Middle frontal gyrus (tissue), 1 donor: ENCODE results near the gene SLC38A9.

Experiments used
- DNase-seq: peaks from one replicate; pipeline ENCODE4 v3.0.0-alpha.2; 2015; ENCODE audit warnings: low spot score; ENCODE audit errors: extremely low spot score

The SLC38A9 gene

DNA sequence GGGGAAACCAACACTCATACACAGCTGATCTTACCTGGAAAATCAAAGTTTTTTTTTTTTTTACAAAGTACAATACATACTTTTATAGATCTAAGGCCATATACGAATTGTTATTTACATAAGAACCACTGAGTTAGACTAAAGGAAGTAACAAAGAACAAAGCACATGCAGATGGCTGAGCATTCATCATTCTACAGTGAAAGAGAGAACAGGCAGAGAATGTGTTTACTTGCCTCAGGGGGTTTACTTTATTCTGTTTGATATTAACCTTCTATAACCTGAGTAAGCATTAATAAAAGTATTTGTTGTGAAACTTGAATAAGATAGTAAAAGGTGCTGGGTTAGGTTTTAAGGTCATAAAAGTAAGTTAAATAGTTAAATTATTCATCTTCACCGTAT lies 54.7 kb downstream of the SLC38A9 start:
- no peak for DNase-seq

DNA sequence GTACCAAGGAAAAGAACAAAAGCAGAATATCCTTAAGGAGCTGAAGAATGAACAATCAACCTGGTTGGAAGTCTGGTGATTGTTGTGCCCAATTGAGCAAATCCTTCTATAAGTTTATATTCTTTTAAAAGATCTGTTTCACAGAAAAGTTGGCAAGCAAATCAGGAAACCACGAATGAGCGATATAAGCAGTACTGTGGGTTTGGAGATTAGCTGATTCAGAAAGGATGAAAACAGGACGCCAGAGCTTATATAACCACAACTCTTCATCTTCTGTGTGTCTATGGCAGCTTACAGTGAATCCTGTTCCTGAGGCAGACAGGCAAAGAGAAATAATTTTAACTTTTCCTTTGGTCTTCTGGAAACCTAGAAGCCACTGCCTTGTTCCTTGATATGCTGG lies 61.7 kb downstream of the SLC38A9 start:
- no peak for DNase-seq

DNA sequence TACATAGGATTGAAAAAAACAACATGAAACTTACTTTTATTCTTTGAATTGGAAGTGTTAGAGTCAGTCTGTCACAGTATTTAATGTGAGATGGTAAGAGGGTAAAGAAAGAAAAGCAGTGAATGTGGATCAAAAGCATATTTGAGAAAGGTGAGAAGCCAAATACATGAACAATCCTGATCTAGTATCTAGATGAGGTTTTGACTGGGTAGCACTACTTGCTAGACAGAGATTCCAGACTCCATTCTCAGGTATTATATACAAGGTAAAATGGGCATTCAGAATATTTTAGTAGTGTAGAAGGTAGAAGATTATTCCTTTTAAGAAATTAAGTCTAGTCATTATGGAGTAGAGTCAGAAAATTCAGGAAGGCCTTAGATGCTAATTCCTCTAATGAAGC lies 62.2 kb downstream of the SLC38A9 start:
- DNase-seq, result no peak

DNA sequence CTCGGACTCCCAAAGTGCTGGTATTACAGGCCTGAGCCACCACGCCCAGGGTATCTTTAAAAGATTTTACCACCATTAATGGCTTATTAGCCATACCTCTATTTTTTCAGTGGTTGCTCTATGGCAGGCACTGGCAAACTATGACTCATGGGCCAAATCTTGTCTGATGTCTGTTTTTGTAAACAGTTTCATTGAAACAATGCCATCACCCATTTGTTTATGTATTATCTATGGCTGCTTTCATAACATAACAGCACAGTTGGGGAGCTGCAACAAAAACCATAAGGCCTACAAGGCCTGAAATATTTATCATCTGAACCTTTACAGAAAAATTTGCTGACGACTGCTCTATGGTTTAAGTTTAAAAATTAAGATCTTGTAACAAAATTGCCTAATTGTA lies 66.8 kb downstream of the SLC38A9 start:
- DNase-seq, result no peak

DNA sequence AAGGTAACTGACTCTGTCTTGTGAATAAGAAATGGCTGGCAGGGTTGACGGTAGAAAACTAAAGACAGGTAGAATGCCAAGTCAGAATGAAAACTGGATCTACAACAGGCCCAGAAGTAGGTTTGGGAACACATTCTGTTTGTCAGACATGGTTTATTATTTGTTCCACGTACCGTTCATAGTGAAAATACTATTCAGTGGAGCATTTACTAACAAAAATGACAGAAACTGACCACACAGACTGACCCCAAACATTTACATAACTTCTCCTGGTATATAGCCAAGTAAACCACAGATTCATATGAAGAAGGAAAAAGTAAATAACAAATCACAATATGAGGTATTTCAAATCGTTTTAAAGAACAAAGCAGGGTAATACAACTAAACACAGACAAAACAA lies 73.7 kb downstream of the SLC38A9 start:
- DNase-seq, result no peak

DNA sequence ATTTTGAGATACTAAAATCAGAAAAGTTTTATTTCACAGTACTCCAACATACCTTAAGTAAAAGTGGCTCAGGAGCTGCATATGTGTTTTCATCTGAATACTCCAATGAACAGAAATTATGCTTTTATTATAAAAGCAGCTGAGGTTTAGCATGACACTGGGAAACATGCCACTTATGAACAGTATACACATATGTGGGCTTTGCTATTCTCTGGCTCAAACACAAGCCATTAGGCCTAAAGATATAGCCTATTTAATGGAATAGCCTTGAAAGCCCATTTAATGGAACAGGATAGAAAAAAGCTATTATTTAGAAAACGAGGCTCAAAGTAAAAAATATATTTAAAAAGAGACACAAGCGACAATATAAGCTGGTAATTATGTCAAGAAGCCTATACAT lies 74.1 kb downstream of the SLC38A9 start:
- DNase-seq, result no peak

DNA sequence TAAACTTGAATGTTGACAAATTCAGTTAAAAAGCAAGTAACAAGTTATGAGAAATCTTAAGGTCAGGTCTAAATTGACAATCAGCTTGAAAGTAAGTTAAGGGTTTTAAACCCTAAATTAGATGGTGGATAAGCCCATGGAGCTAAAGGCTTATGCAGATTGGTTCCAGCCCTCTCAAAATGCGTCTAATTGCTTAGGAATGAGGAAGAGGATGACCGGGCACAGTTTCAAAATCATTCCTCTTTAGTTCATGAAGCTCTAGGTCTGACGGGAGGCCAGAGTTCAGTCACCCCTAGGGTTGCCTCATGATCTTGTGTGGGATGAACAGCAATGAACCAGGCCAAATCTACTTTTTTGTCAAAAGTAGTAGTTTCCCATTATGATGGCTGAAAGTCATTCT lies 75.4 kb downstream of the SLC38A9 start:
- DNase-seq, result no peak

DNA sequence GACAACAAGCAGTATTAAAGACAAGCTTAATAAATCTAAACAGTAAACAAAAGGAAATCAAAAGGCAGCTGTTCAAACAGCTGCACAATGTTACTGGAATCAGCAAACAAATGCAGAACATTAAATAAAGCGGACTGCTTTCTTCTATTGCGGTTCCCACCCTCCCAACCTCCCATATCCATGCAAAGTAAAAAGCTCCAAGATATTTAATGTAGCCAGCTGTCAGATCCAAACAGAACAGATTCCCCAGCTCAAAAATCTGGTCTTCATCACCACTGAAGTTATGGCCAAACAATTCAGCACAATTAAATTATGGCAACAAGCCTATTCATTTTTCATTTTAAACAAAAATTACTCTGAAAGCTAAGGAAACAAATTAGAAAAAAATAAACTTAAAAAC lies 75.9 kb downstream of the SLC38A9 start:
- no peak for DNase-seq

DNA sequence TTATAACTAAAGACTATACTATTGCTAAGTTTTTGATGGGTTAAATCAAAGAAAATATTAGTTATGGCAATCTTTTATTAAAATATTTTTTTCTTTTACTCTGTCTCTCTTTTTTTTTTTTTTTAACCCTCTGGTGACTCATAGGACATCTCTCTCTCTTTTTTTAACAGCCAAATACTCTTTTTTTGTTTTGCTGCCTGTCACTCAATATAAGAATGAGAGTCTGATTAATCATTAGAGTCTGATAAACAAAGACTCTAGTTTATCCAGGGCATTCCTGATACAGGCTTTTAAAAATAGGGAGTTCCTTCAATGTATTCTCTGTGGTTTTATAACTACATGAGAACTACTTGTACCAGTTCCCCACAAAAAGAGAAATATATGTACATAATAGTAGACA lies 77.3 kb downstream of the SLC38A9 start:
- no peak for DNase-seq

DNA sequence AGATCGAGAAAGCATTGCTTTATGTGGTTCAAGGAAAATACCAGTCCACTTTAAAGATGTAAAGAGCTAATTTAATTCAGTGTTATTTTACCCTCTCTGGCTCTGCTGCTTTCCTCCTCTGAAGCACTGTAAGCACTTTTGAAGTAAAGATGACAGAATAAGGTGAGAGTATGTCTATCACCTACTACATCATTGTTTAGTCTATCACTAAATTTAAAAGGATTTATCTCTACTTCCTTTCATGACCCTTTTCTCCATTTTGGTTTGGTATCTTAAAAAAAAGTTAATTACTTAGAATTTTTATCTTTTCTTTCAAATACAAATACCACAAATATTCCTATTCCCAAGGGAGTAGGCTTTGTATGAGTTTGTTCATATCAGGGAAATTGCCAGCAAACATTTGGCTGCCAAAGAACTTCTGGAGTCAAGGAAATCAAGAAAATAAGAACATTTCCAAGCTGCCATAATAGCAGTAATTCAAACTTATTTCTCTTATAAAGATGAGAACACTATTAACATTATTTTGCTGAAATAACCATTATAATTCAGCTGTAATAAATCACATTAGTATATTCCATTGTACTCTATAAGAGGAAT lies 77.8 kb downstream of the SLC38A9 start:
- no peak for DNase-seq

DNA sequence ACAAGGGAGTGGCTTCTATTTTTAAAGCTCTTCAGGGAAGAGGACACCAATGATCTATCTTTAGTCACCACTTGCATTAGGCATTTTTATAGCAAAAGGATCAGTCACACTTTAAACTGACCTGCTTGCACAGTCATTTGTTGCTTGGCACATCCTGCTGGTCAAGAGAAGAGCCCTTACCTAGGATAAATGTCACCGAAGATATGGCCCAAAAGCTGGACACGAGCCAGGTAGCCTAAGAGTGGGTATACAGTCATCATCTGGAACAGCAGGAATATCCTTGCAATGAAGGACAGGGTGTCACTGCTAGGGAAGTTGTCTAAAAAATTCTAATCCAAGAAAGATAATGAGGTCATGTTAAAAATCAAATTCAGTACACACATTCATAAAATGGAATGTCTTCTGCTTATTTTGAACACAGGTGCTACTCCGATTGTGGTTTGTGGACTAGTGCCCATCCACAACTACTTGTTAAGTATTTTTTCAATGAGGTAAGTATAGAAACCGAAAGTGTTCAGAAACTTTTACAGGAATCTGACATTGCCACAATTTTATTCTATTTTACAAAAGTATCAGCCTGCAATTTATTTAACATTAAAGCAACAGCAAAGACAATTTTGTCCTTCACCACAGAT lies 78.4 kb downstream of the SLC38A9 start:
- DNase-seq, result no peak

DNA sequence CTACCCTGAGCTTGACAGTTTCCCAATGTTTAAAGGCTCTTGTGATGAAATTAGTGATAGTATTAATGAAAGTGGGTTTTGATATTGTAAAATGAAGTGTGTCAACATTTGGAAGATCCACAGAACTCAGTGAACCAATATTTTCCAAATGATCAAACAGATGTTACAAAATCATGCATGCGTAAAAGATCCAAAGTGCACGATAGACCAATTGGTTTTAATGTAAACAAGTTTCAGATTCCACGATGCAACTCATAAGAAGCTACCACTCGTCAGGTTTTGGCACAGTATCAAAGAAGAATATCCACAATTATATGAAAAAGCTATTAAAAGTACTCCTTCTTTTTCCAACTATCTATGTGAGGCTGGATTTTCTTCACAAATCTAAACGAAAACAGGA lies 82.3 kb downstream of the SLC38A9 start:
- DNase-seq, result no peak

DNA sequence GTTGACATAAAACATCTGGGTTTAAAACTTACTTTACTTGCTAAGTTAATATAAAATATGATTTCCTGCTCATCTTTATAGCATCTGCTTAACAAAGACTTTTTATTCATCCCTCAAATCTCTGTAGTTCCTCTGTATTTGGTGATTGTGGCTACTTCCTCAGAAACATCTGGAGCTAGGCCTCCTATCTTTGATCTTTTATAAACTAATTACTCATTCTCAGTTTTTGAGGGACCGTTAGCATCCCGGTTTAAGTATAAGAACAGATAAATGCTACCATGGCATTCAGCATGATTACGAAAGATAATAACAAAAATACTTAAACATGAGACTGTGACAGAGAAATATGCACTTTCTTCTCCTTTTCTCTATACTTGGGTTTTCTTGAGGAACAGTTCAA lies 85.3 kb downstream of the SLC38A9 start:
- DNase-seq, result no peak

DNA sequence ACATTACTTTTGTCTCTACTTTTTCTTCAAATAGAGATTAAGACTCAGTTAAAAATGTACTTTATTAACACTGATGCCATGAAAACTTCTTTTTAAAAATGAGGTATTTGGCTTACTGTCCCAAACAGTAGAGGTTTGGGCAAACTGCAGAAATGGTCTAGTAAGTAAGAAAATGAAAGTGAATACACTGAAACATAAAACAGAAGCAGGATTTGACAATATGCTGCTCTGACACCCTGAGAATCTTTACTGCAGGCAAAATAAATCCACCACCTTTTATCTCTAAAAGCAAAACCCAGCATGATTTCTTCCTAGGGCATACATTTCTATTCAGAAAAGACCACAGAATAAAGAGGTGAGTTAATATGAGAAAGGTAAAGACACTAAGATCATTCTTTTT lies 86.2 kb downstream of the SLC38A9 start:
- DNase-seq, result no peak

DNA sequence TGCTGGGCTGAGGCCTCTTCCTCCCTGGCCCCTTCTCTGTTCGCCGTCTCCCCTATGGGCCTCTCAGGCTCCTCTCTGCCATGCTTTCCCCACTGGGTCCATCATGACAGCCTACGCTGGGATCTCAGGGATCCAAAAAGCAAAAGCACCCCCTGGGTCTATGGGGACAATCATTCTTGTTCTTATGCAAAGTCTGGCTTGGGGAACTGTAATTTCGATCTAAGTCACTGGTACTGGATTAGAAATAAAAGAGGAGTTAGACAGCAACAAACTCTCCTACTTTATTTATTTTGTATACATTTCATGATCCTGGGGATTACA lies 86.6 kb downstream of the SLC38A9 start:
- no peak for DNase-seq

DNA sequence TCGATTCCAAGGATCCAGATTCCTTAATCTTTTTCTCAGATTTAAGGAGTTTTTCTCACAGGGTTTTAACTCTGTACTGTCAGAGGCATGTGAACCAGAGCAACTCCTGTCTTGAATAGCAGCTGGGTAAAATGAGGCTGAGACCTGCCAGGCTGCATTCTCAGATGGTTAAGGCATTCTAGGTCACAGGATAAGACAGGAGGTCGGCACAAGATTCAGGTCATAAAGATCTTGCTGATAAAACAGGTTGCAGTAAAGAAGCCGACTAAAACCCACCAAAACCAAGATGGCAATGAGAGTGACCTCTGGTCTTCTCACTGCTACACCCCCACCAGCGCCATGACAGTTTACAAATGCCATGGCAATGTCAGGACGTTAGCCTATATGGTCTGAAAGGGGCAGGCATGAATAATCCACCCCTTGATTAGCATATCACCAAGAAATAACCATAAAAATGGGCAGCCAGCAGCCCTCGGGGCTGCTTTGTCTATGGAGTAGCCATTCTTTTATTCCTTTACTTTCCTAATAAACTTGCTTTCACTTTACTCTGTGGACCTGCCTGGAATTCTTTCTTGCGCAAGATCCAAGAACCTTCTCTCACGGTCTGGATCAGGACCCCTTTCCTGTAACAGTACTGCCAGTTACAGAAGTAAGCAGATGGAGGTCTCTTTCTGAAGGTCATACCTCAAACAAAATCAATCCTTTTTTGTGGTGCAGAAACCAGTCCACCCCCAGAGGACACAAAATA lies 87.1 kb downstream of the SLC38A9 start:
- no peak for DNase-seq

DNA sequence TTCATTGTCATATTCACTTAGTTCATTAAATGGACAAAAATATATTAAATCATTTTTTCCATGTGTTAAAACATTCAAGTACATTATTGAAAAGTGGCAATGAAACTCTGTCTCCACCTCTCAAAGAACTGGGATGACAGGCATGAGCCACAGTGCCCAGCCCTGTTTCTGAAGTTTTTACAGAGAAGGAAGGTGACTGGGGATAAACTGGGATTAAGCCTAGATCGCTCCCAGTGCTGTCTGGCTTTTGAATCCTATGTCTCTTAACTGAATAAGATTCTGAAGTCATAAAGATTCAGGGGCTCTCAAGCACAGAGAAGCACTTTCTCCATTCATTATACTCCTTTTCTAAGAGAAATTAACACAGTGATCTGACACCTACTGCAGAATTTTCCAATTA lies 88.3 kb downstream of the SLC38A9 start:
- DNase-seq, result no peak

DNA sequence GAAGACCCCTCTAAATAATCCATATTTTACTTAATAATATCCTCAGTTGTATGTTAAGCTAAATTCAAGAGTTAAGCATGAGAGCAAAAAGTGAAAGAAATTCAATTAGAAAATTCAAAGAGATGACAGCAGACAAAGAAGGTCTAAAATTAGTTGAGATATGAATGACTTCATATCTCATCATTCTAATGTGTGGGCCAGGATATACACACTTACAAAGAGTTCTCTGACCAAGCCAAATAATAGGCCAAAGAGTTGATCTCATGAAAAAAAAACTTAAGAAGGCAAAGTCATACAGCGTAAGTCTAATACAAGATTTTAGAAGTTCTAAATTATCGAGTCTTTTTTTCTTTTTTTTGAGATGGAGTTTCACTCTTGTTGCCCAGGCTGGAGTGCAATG lies 89.7 kb downstream of the SLC38A9 start:
- DNase-seq, result no peak

DNA sequence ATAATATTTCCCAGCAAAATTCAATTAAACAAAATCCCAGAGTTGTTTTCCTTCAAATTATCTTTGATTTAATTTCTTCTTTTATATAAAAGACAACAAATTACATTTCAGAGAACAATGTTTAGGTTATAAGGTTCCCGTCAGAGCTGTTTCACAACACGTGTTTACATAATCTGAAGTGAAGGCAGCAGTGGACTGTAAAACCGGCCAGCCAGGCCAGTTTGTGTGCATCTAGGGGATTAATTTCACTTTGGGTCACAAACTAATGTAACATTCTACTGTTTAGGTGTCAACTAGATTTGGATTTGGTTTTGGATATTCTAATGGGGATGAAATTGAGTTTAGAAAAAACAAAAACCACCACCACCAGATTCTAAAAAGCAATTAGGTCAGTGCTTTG lies 90.9 kb downstream of the SLC38A9 start:
- DNase-seq, result no peak

DNA sequence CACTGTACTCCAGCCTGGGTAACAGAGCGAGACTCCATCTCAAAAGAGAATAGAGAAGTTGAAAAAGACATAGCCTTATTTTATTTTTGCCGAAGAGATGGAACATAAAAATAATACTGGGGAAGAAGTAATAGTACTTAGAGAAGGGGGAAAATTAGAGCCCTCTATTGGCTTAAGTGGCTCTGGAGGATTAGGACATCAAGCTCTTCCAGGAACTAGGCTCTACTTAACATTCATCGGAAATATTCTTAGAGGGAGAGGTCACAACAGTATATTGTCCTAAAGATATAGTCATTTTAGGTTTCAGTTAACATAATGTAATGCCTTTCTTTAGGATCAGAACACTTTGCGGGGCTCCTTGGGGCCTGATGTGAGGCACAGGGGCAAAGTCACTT lies 91.4 kb downstream of the SLC38A9 start:
- no peak for DNase-seq

DNA sequence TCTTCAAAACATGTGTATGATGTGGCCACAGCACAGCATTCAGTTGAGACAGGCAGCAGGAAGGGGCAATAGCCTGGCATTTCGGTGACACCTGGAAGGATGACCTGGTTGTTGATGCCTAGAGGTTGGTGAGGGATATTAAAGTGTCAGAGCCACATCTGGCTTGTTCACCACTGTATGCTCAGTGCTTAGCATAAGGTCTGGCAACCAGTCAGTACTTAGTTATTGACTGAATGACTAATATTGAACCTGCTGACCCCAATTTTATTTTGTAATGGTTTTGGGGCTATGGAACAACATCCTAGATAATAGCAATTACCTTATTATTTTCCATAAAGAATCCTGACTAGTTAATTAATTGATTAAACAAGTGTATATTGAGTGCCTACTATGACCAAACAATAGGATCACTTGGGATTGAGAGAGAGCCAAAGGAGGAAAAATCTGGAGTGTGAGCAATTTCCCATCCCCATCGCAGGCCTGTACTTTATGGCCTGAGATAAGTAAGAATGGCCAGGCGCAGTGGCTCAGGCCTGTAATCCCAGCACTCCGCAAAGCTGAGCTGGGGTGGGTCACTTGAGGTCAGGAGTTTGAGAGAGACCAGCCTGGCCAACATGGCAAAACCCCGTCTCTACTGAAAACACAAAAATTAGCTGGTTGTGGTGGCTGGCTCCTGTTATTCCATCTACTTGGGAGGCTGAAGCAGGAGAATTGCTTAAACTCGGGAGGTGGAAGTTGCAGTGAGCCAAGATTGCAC lies 91.9 kb downstream of the SLC38A9 start:
- no peak for DNase-seq

DNA sequence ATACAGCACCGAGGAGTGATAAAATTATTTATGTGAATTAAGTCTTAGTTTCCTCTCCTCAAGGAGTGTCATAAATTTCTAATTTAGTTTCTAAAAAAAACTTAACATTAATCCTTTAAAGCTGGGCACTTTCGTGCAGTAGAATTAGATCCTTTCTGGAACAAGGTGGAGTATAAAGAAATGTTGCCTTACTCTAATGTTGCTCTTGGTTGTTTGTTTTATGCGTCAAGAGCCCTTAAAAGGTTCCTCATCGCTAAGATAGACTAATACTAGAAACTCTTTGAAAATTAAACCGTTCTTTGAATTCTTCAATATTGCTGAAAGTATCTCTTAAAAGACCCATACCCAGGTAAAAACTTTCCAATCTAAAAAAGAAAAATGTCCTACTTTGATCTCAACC lies 93.8 kb downstream of the SLC38A9 start:
- no peak for DNase-seq
